ENCODE data around the gene RGS17. TPM values are rescaled to one million over a fixed set of nuclear protein-coding genes. Genes with fewer than 3 reads are reported as not detected.
A peak's percentile ranks its signal among the peaks of the same experiment; 100 is the strongest.

RGS17 gene
- total and polyA plus RNA-seq, 2 of the 13 experiments (the other 11 are each of a cell fraction or from before 2014, with no cell fraction given), result 0.04 TPM; not detected in 1

- no peak for TF ChIP-seq CENPT (CRISPR knock-in tag; IDR thresholded peaks at IDR 0.05; ENCODE audit: low read depth)
- no peak for TF ChIP-seq ZNF777 (CRISPR knock-in tag; IDR thresholded peaks at IDR 0.05)
- no peak for TF ChIP-seq SKI (IDR thresholded peaks at IDR 0.05; ENCODE audit: partially characterized antibody)
- TF ChIP-seq ZSCAN29 (CRISPR knock-in tag; conservative IDR thresholded peaks at IDR 0.05), result no peak
- TF ChIP-seq PLRG1 (conservative IDR thresholded peaks at IDR 0.05), result no peak
- TF ChIP-seq PPARG (CRISPR knock-in tag; conservative IDR thresholded peaks at IDR 0.05), result 0 out of 2 replicates have a peak, but pooled peaks have one; percentile 14
- no peak for TF ChIP-seq BATF2 (CRISPR knock-in tag; IDR thresholded peaks at IDR 0.05)
- TF ChIP-seq, protein P1, sequence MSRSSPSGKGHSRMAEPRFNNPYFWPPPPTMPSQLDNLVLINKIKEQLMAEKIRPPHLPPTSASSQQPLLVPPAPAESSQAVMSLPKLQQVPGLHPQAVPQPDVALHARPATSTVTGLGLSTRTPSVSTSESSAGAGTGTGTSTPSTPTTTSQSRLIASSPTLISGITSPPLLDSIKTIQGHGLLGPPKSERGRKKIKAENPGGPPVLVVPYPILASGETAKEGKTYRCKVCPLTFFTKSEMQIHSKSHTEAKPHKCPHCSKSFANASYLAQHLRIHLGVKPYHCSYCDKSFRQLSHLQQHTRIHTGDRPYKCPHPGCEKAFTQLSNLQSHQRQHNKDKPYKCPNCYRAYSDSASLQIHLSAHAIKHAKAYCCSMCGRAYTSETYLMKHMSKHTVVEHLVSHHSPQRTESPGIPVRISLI (CRISPR knock-in tag; IDR thresholded peaks at IDR 0.05; ENCODE audit: borderline replicate concordance), result peak; percentile 48; the same call in 1 of the 2 replicates
- TF ChIP-seq SMARCE1 (IDR thresholded peaks at IDR 0.05; ENCODE audit: borderline replicate concordance), result no peak
- TF ChIP-seq, protein P2, sequence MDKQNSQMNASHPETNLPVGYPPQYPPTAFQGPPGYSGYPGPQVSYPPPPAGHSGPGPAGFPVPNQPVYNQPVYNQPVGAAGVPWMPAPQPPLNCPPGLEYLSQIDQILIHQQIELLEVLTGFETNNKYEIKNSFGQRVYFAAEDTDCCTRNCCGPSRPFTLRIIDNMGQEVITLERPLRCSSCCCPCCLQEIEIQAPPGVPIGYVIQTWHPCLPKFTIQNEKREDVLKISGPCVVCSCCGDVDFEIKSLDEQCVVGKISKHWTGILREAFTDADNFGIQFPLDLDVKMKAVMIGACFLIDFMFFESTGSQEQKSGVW (CRISPR knock-in tag; IDR thresholded peaks at IDR 0.05; ENCODE audit: borderline replicate concordance), result no peak
- no peak for TF ChIP-seq FOXM1 (CRISPR knock-in tag; IDR thresholded peaks at IDR 0.05)
- no peak for TF ChIP-seq RXRB (CRISPR knock-in tag; IDR thresholded peaks at IDR 0.05; ENCODE audit: borderline replicate concordance)
- TF ChIP-seq, protein P3, sequence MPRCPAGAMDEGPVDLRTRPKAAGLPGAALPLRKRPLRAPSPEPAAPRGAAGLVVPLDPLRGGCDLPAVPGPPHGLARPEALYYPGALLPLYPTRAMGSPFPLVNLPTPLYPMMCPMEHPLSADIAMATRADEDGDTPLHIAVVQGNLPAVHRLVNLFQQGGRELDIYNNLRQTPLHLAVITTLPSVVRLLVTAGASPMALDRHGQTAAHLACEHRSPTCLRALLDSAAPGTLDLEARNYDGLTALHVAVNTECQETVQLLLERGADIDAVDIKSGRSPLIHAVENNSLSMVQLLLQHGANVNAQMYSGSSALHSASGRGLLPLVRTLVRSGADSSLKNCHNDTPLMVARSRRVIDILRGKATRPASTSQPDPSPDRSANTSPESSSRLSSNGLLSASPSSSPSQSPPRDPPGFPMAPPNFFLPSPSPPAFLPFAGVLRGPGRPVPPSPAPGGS (CRISPR knock-in tag; IDR thresholded peaks at IDR 0.05), result peak; percentile 95; the same call in 1 of the 2 replicates
- no peak for TF ChIP-seq ZNF33B (CRISPR knock-in tag; IDR thresholded peaks at IDR 0.05)
Measured at GRCh38 chr6:152983637-152984512, 147.2 kb downstream of the RGS17 start (continued).
